K562 (cell line): ENCODE results near the gene PPP4R3A. TPM values are rescaled to one million over a fixed set of nuclear protein-coding genes. Genes with fewer than 3 reads are reported as not detected.
A peak's percentile ranks its signal among the peaks of the same experiment; 100 is the strongest.

Source experiments
- ATAC-seq: fragments of 200-7000 bp; cut with Tn5 transposase; 3 replicates; pipeline ENCODE4 v1.9.1; 2020; ENCODE audit warnings: moderate library complexity
- BruUV-seq: library from RNA; stranded (reverse); fragments of 400-500 nt; replicated peaks from 2 replicates; lab custom pipeline; 2021; lab: Mats Ljungman, UMichigan
- CTCF ChIA-PET: fragments of 300-600 bp; formaldehyde crosslinking; extraction: SDS; loops from one replicate; lab custom pipeline; 2021; ENCODE audit warnings: low intra/inter-chr PET ratio; lab: Yijun Ruan, JAX
- POLR2A ChIA-PET: fragments of 300-600, 350-650 bp; sonication (Branson Sonifier 250); formaldehyde crosslinking; extraction: SDS; loops from one replicate; lab custom pipeline; 2021; ENCODE audit warnings: antibody characterized with exemption, inconsistent platforms; lab: Yijun Ruan, JAX
- DNase-seq, 4 experiments: peaks; one replicate each; pipeline versions ENCODE4 v3.0.0 to v3.0.0-alpha.2; 2011 to 2018; ENCODE audit warnings: low spot score in 3 of 4, mixed read lengths in 3 of 4; ENCODE audit errors: extremely low read depth in 1 of 4
- FAIRE-seq: peaks from 2 replicates; lab custom pipeline; 2011; peaks lifted over from hg19 to GRCh38; lab: Jason Lieb, UNC
- H2AFZ ChIP-seq: 2 replicates; pipeline ENCODE4 v1.6.0; 2011; ENCODE audit warnings: low read depth, low read length, control low read depth, inconsistent platforms
- H3K27ac ChIP-seq: fragments of 200-600 bp; 3 replicates; pipeline ENCODE4 v1.8.0; 2011; ENCODE audit warnings: low read depth, mild to moderate bottlenecking, control low read depth, inconsistent platforms, low read length, moderate library complexity, mixed read lengths; ENCODE audit errors: extremely low read depth
- H3K27me3 ChIP-seq, 2 experiments: fragments of 300-600 bp in 1 of 2; 2 replicates in 1 of 2; 3 replicates in 1 of 2; pipeline versions ENCODE4 v1.6.0 to v1.8.0; 2011; ENCODE audit warnings: inconsistent platforms in 2 of 2, low read length in 2 of 2, mild to moderate bottlenecking in 1 of 2, mixed read lengths in 1 of 2, moderate library complexity in 1 of 2; ENCODE audit not compliant: control insufficient read depth in 2 of 2, insufficient read depth in 2 of 2
- H3K36me3 ChIP-seq: fragments of 300-600 bp; 3 replicates; pipeline ENCODE4 v1.8.0; 2011; ENCODE audit warnings: mild to moderate bottlenecking, low read length, inconsistent platforms; ENCODE audit not compliant: control insufficient read depth, insufficient read depth
- H3K4me1 ChIP-seq, 2 experiments: fragments of 200-600 bp in 1 of 2; replicated peaks in 1 of 2; 2 replicates in 1 of 2; 3 replicates in 1 of 2; pipeline versions ENCODE4 v1.5.1 to v1.8.0; 2011; ENCODE audit warnings: inconsistent platforms in 2 of 2, low read length in 2 of 2, mild to moderate bottlenecking in 1 of 2, mixed read lengths in 1 of 2, moderate library complexity in 1 of 2; ENCODE audit not compliant: control insufficient read depth in 2 of 2, insufficient read depth in 2 of 2
- H3K4me2 ChIP-seq: 2 replicates; pipeline ENCODE4 v1.6.1; 2011; ENCODE audit warnings: low read length, control low read depth, inconsistent platforms, mixed read lengths; ENCODE audit not compliant: insufficient read depth
- H3K4me3 ChIP-seq: fragments of 200-600 bp; sonication (generic), shearing (Covaris generic); 2 replicates; pipeline ENCODE4 v1.5.1; 2016; ENCODE audit warnings: control low read depth, inconsistent platforms
- H3K79me2 ChIP-seq: fragments of 200-600 bp; 3 replicates; pipeline ENCODE4 v1.8.0; 2011; ENCODE audit warnings: low read length, inconsistent platforms; ENCODE audit not compliant: control insufficient read depth, insufficient read depth
- H3K9ac ChIP-seq, 2 experiments: 2 replicates each; pipeline versions ENCODE4 v1.6.0 to v1.6.1; 2011; ENCODE audit warnings: low read depth in 2 of 2, low read length in 2 of 2, control low read depth in 1 of 2, inconsistent platforms in 1 of 2, mild to moderate bottlenecking in 1 of 2, mixed read lengths in 1 of 2; ENCODE audit not compliant: insufficient read depth in 1 of 2
- H3K9me1 ChIP-seq: one replicate; pipeline ENCODE4 v1.6.0; 2011; ENCODE audit warnings: inconsistent platforms, mild to moderate bottlenecking, low read length, moderate library complexity; ENCODE audit not compliant: control insufficient read depth, insufficient read depth
- H3K9me3 ChIP-seq: replicated peaks from 2 replicates; pipeline ENCODE4 v1.5.1; 2011; ENCODE audit warnings: low read depth, low read length, inconsistent platforms; ENCODE audit not compliant: control insufficient read depth, insufficient read depth
- H4K20me1 ChIP-seq: replicated peaks from 2 replicates; pipeline ENCODE4 v1.6.1; 2011; ENCODE audit warnings: low read length, inconsistent platforms, mixed read lengths; ENCODE audit not compliant: control insufficient read depth, insufficient read depth
- BHLHE40 ChIP-seq: IDR thresholded peaks from 2 replicates; pipeline ENCODE4 v1.6.1; 2011; ENCODE audit warnings: low read length, improper control_type of control experiment
- EGR1 ChIP-seq: fragments of 450-650 bp; conservative IDR thresholded peaks from 2 replicates; pipeline ENCODE4 v1.6.1; 2017; ENCODE audit warnings: mild to moderate bottlenecking
- HNRNPK ChIP-seq: fragments of 200-400 bp; formaldehyde crosslinking; IDR thresholded peaks from one replicate; pipeline ENCODE4 v1.6.1; 2018; ENCODE audit warnings: mild to moderate bottlenecking, low read depth, low read length; ENCODE audit not compliant: poor library complexity, severe bottlenecking
- KAT8 ChIP-seq: fragments of 450-650 bp; IDR thresholded peaks from 2 replicates; pipeline ENCODE4 v1.6.1; 2016; ENCODE audit warnings: low read depth, mild to moderate bottlenecking
- KLF13 ChIP-seq: fragments of 450-650 bp; IDR thresholded peaks from 2 replicates; pipeline ENCODE4 v1.6.1; 2016; ENCODE audit warnings: missing genetic modification characterization, low read depth, mild to moderate bottlenecking, missing compliant biosample characterization, moderate library complexity, borderline replicate concordance
- NCOA6 ChIP-seq: fragments of 450-650 bp; IDR thresholded peaks from 2 replicates; pipeline ENCODE4 v1.6.1; 2017; ENCODE audit warnings: mild to moderate bottlenecking
- NRF1 ChIP-seq, 2 experiments: fragments of 450-650 bp; IDR thresholded peaks in 1 of 2; conservative IDR thresholded peaks in 1 of 2; 2 replicates each; pipeline ENCODE4 v1.6.1; 2014; ENCODE audit warnings: mild to moderate bottlenecking in 2 of 2
- RFX5 ChIP-seq: IDR thresholded peaks from 2 replicates; pipeline ENCODE4 v1.6.1; 2011; ENCODE audit warnings: low read depth, mild to moderate bottlenecking, improper control_type of control experiment, low read length
- SPI1 ChIP-seq: IDR thresholded peaks from 2 replicates; pipeline ENCODE4 v1.6.1; 2011; ENCODE audit warnings: low read depth, low read length, control low read depth, borderline replicate concordance
- TAF1 ChIP-seq: IDR thresholded peaks from 2 replicates; pipeline ENCODE4 v1.6.1; 2011; ENCODE audit warnings: mild to moderate bottlenecking, low read length, moderate library complexity; ENCODE audit not compliant: insufficient read depth, control insufficient read depth, severe bottlenecking; ENCODE audit errors: extremely low read depth
- ZBTB7A ChIP-seq: IDR thresholded peaks from 2 replicates; pipeline ENCODE4 v1.6.1; 2011; ENCODE audit warnings: low read depth, mild to moderate bottlenecking, low read length, moderate library complexity, borderline replicate concordance; ENCODE audit not compliant: control insufficient read depth
- ZNF175 ChIP-seq: fragments of 200-800 bp; sonication (Bioruptor generic); IDR thresholded peaks from 2 replicates; pipeline ENCODE4 v1.6.1; 2016; ENCODE audit warnings: low read depth, mild to moderate bottlenecking, missing genetic modification characterization, missing compliant biosample characterization
- ZNF778 ChIP-seq: fragments of 450-650 bp; formaldehyde crosslinking; IDR thresholded peaks from 2 replicates; pipeline ENCODE4 v1.4.0; 2020; ENCODE audit warnings: mild to moderate bottlenecking, moderate library complexity
- ZNF785 ChIP-seq: fragments of 250-450 bp; sonication (Bioruptor Pico); IDR thresholded peaks from 2 replicates; pipeline ENCODE4 v1.4.0; 2020; ENCODE audit warnings: mild to moderate bottlenecking
- WGBS: fragments of 100-300 bp; shearing (Covaris generic); methylation state at CpG from one replicate; pipeline ENCODE4 v1.1.6; 2016; ENCODE audit warnings: low coverage, mixed read lengths; ENCODE audit not compliant: insufficient coverage; ENCODE audit errors: missing lambda C conversion rate; 5-methylcytosine and 5-hydroxymethylcytosine counted together
- in situ Hi-C: fragments of 300-500 bp; cut with MboI; formaldehyde crosslinking; loops from 4 replicates; pipeline ENCODE4 v1.15.0; 2018; ENCODE audit warnings: inconsistent platforms, mixed read lengths
- intact Hi-C: fragments of 100-400 bp; cut with micrococcal nuclease; formaldehyde crosslinking; loops from 2 replicates; pipeline ENCODE4 v1.14.2; 2022
- polyA plus RNA-seq, 8 experiments: library from polyadenylated mRNA; depleted of rRNA in 4 of 8; stranded (reverse) in 5 of 8; unstranded in 3 of 8; fragments of >200 nt; fragmentation: Nextera tagmentation in 2 of 8; fragmentation: Illumina TruSeq in 1 of 8; extraction: Ambion mirVana in 2 of 8; extraction: Trizol in 1 of 8; gene quantifications; 2 replicates each; pipeline versions ENCODE4 v1.2.1 to v1.2.3, GENCODE V29; 2011 to 2014; ENCODE audit warnings: inconsistent platforms in 1 of 8, missing spikeins in 1 of 8
- total RNA-seq, 7 experiments: library from RNA; depleted of rRNA in 6 of 7; stranded (reverse); fragments of >200 nt in 6 of 7; fragmentation: Illumina TruSeq in 2 of 7; extraction: Trizol in 2 of 7; gene quantifications; 2 replicates each; pipeline versions ENCODE4 v1.2.1 to v1.2.3, GENCODE V29; 2011 to 2021; ENCODE audit warnings: low replicate concordance in 1 of 7
- TF ChIP-seq, protein P1 (sequence below), 3 experiments: fragments of 200-800 bp in 1 of 3; sonication (Bioruptor generic) in 1 of 3; sonication (generic) in 1 of 3; formaldehyde crosslinking in 1 of 3; IDR thresholded peaks; 2 replicates each; pipeline versions ENCODE4 v1.6.1 to v1.8.0; 2016 to 2022; ENCODE audit warnings: mild to moderate bottlenecking in 2 of 3, missing compliant biosample characterization in 2 of 3, missing genetic modification characterization in 2 of 3, missing genetic modification reagents in 1 of 3
- TF ChIP-seq, protein P2 (sequence below): IDR thresholded peaks from 2 replicates; pipeline ENCODE4 v1.6.1; 2011; ENCODE audit not compliant: insufficient read length; ENCODE audit errors: extremely low read depth

Gene PPP4R3A
- total and polyA plus RNA-seq, 9 of the 15 experiments (the other 6 are each of a cell fraction or from before 2014, with no cell fraction given): 9.5 to 54.9 (median 44.9) TPM

GRCh38 chr14:91417120-91417982, 92.8 kb downstream of the PPP4R3A start, which contains the start of gene CCDC88C (continued):
- TF ChIP-seq NCOA6 (0 out of 2 replicates have a peak, but pooled peaks have one; percentile 36), BHLHE40 (no peak), KAT8 (no peak)
- TF ChIP-seq, protein P1, sequence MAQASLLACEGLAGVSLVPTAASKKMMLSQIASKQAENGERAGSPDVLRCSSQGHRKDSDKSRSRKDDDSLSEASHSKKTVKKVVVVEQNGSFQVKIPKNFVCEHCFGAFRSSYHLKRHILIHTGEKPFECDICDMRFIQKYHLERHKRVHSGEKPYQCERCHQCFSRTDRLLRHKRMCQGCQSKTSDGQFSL (CRISPR knock-in tag; IDR thresholded peaks at IDR 0.05): no peak
- TF ChIP-seq, protein P1 (tag; IDR thresholded peaks at IDR 0.05): no peak

GRCh38 chr14:91416744-91417119, 93.4 kb downstream of the PPP4R3A start:
- H3K4me3 ChIP-seq: peak overlapping the region; percentile 76
- FAIRE-seq (no peak), ATAC-seq (peak; percentile 53), DNase-seq (peak in 3 of 4 experiments; percentile 21 to 52 (median 25))
- WGBS: 6% methylated on average over 13 of the region's 19 CpGs
- H3K9ac ChIP-seq: peak overlapping the region; percentile 73 to 93
- BruUV-seq: TSS peak; percentile 59
- ChIA-PET CTCF (interaction anchor here (1.0 to 1.8 kb wide), 2 partner anchors 92 kb away, joined by 5 to 8 read pairs; no protein-coding TSS in a partner anchor), POLR2A (interaction anchor here (1.2 to 3.7 kb wide), 3 partner anchors 14 to 68 kb away, joined by 3 to 16 read pairs (median 4); no protein-coding TSS in a partner anchor)
- H3K9me3 ChIP-seq: no peaks in the 10 kb centered on the region
- H3K9me1 ChIP-seq: no peaks in the 10 kb centered on the region
- peak overlapping the region; percentile 85 for H2AFZ ChIP-seq
- peaks cover 41% of the 10 kb centered on the region for H3K79me2 ChIP-seq
- no peaks in the 10 kb centered on the region for H4K20me1 ChIP-seq
- peak overlapping the region; percentile 82 for H3K27ac ChIP-seq
- intact Hi-C loops (loop anchor here (5.0 to 10.0 kb wide), 2 partner anchors 54 to 242 kb away; no protein-coding TSS in a partner anchor), in situ Hi-C loops (no loop called here)
- peaks cover 18 to 27% of the 10 kb centered on the region in 2 experiments; a peak in 4 of 5 replicates for H3K4me1 ChIP-seq
- peaks cover 33% of the 10 kb centered on the region; the same call in 2 of the 3 replicates for H3K36me3 ChIP-seq
- no peaks in the 10 kb centered on the region for H3K27me3 ChIP-seq
- peak overlapping the region; percentile 84 for H3K4me2 ChIP-seq
- TF ChIP-seq TAF1 (peak; percentile 14), EGR1 (peak; percentile 57), ZNF778 (CRISPR knock-in tag) (no peak), RFX5 (no peak), ZNF175 (CRISPR knock-in tag) (no peak), SPI1 (peak; percentile 31; the same call in 1 of the 2 replicates), KLF13 (no peak), NRF1 (conservative IDR thresholded peaks at IDR 0.05 in 1 of 2, IDR thresholded peaks at IDR 0.05 in 1 of 2) (peak; percentile 38 to 55; a peak in 2 of 4 replicates), ZBTB7A (0 out of 2 replicates have a peak, but pooled peaks have one; percentile 7), ZNF785 (CRISPR knock-in tag) (no peak), HNRNPK (no peak)
- TF ChIP-seq, protein P2, sequence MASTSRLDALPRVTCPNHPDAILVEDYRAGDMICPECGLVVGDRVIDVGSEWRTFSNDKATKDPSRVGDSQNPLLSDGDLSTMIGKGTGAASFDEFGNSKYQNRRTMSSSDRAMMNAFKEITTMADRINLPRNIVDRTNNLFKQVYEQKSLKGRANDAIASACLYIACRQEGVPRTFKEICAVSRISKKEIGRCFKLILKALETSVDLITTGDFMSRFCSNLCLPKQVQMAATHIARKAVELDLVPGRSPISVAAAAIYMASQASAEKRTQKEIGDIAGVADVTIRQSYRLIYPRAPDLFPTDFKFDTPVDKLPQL: no peak
